ENCODE measurements around the gene RAET1E.
"Not testable (repeated sequence)": the region's sequence is repeated elsewhere in the genome, so short reads cannot be mapped to it uniquely, and the experiment has no call there.

The RAET1E gene

GRCh38 chr6:149867876-149868640 lies 29.9 kb downstream of the RAET1E start:
- TF ChIP-seq CTCF (IDR thresholded peaks at IDR 0.05) = no peak
- H3K9me3 ChIP-seq = no peaks in the 10 kb centered on the region
- H3K36me3 ChIP-seq = no peaks in the 10 kb centered on the region
- no peak overlapping the region for H3K27ac ChIP-seq
- peaks cover 15 to 17% of the 10 kb centered on the region in 2 experiments for H3K4me1 ChIP-seq (ENCODE audit: control insufficient read depth in 1 of 2, insufficient read depth in 1 of 2, low read depth in 1 of 2, low read length in 1 of 2)
- no peak overlapping the region for H3K4me3 ChIP-seq (ENCODE audit: low read depth in 1 of 2, low read length in 1 of 2)
- H3K27me3 ChIP-seq = peaks cover 69% of the 10 kb centered on the region

GRCh38 chr6:149864578-149865535 lies 33.1 kb downstream of the RAET1E start:
- Histone ChIP-seq H3K36me3 (no peaks in the 10 kb centered on the region), H3K27ac (no peak overlapping the region), H3K27me3 (peaks cover 78% of the 10 kb centered on the region), H3K9me3 (no peaks in the 10 kb centered on the region), H3K4me1 (ENCODE audit: control insufficient read depth in 1 of 2, insufficient read depth in 1 of 2, low read depth in 1 of 2, low read length in 1 of 2) (peaks cover 20 to 21% of the 10 kb centered on the region in 2 experiments), H3K4me3 (ENCODE audit: low read depth in 1 of 2, low read length in 1 of 2) (peak overlapping the region; percentile 55 to 59)
- TF ChIP-seq CTCF (IDR thresholded peaks at IDR 0.05) = no peak

GRCh38 chr6:149863698-149864577 lies 34.0 kb downstream of the RAET1E start, which contains the start of gene LRP11:
LRP11 (minus strand) TSS chr6:149864359; CDS start chr6:149864020, 339 bp downstream.
- Histone ChIP-seq H3K4me3 (ENCODE audit: low read depth in 1 of 2, low read length in 1 of 2) (peak within 1 kb of the TSS; percentile 55 to 59), H3K36me3 (no peaks in the 10 kb centered on the region), H3K27me3 (peaks cover 69% of the 10 kb centered on the region), H3K9me3 (no peaks in the 10 kb centered on the region), H3K27ac (no peak within 1 kb of the TSS), H3K4me1 (ENCODE audit: control insufficient read depth in 1 of 2, insufficient read depth in 1 of 2, low read depth in 1 of 2, low read length in 1 of 2) (peaks cover 20 to 21% of the 10 kb centered on the region in 2 experiments)
- TF ChIP-seq CTCF (IDR thresholded peaks at IDR 0.05) = no peak

- no peak overlapping the region for H3K27ac ChIP-seq
- H3K36me3 ChIP-seq = no peaks in the 10 kb centered on the region
- no peak for TF ChIP-seq CTCF (IDR thresholded peaks at IDR 0.05)
- H3K4me1 ChIP-seq (ENCODE audit: control insufficient read depth in 1 of 2, insufficient read depth in 1 of 2, low read depth in 1 of 2, low read length in 1 of 2) = peaks cover 20 to 21% of the 10 kb centered on the region in 2 experiments
- H3K9me3 ChIP-seq = no peaks in the 10 kb centered on the region
- H3K27me3 ChIP-seq = peaks cover 63% of the 10 kb centered on the region
- peak overlapping the region; percentile 55 to 59 for H3K4me3 ChIP-seq (ENCODE audit: low read depth in 1 of 2, low read length in 1 of 2)
Observed at GRCh38 chr6:149862922-149863697, 34.8 kb downstream of the RAET1E start.

GRCh38 chr6:149862424-149862738 lies 35.5 kb downstream of the RAET1E start:
- Histone ChIP-seq H3K4me1 (ENCODE audit: control insufficient read depth in 1 of 2, insufficient read depth in 1 of 2, low read depth in 1 of 2, low read length in 1 of 2) (peaks cover 20 to 21% of the 10 kb centered on the region in 2 experiments), H3K27me3 (peaks cover 63% of the 10 kb centered on the region)
- H3K9me3 ChIP-seq; H3K27ac ChIP-seq; H3K4me3 ChIP-seq (ENCODE audit: low read depth in 1 of 2, low read length in 1 of 2); H3K36me3 ChIP-seq: not testable (repeated sequence)
